GM19025 (cell line): ENCODE data around the gene IFNA8.
"Not testable (repeated sequence)": the region's sequence is repeated elsewhere in the genome, so short reads cannot be mapped to it uniquely, and the experiment has no call there.

Experiments
- ATAC-seq: cut with Tn5 transposase; IDR thresholded peaks from one replicate; pipeline ENCODE4 v1.9.1; 2021; ENCODE audit warnings: mild to moderate bottlenecking, low read depth, moderate library complexity; ENCODE audit not compliant: unreplicated experiment

IFNA8 gene

DNA sequence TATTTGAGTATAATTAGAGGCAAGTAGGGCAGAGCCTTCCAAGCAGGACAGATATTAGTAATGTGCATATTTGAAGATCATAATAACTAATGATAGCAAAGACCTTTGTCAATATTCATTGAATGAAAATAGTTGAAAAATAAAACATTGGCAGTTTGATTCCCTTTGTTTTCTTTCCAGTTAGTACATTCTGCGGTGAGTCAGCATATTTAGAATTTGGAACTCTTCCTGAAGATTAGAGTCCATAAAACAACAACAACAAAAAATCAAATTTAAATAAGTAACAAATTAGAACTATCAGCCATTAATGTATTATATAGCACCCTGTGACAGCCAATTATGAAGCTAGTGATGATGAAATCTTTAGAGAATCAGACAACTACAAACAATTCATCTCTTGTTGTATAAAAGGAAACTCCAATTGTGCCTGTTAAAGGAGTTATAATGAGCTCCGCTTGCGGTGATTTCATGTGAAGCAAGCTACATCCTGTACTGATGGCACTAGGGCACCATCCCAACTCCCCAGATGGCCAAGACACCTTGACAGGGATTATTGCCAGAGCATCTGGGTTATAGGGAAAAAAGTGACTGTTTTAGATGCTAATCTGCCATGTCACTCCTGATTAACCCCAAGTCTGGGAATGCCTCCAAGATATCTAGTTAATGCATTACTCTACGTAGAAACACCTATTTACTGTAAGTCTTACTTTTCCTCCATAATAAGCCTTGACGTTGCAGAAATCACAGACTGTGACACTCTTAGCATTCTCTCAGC lies 6.8 kb downstream of the IFNA8 start:
- ATAC-seq: no peak

DNA sequence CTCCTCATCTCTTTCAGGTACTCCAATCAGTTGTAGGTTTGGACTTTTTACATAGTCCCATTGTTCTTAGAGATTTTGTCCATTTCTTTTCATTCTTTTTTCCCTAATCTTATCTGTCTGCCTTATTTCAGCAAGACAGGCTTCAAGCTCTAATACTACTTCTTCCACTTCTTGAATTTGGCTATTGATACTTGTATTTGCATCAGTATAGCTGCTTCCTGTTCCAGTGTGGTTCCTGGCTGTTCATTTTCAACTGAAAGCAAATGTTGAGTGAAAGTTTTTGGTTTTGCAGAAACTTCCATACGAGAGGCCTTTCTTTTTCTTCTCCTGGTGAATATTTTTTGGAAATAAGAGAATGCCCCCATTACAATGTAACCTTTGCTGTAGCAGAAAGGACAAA lies 19.3 kb downstream of the IFNA8 start:
- no peak for ATAC-seq

DNA sequence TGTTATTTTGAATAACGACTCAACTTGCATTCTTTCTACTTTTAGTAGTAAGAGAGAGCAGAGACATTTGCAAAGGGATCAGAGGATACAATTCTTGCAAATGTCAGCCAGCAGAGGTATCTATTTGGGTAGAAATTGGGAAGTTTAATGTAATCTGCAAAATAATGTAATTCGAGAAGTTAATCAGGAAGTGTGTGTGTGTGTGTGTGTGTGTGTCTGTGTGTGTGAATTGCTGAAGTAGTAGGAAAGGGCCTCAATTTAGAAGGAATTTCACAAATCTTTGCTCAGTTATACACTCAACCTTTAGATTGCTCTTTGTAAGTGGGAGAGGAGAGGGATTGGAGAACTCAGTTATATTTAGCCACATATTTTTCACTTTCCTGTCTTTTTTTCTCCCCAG lies 20.3 kb downstream of the IFNA8 start:
- no peak for ATAC-seq

DNA sequence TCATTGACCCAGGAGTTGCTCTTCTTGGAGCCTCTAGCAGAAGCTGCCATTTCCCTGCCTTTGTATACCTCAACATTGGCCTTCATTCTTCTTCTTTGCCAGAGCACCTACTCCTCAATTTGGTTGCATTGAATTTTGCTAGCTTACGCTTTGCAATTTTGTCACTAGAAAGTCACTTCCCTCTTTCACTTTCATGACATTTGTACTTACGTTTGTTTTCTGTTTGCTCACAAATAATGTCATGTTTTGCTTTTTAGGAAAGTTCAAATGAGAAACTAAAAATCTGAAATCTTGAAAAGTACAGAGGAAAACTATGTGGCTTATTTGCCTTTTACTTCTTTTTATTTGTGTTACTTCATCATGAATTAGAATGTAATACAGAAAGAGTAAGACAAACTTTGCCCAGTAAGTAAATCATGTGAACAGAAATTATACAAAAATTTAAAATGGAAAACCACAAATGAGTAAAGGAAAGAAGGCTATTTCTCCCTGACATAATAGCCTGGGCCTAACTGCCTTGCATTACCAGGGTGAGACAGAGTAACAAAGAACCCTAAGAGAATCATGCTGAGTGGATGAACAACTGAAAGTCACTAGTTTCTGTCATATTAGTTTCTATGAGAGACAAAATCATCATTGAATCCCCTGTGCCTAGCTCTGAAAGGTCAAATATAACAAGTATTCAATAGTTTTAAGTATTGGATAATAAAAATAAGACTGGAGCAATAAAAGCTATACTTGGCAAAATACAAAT lies 23.9 kb downstream of the IFNA8 start:
- ATAC-seq: peak; percentile 53

DNA sequence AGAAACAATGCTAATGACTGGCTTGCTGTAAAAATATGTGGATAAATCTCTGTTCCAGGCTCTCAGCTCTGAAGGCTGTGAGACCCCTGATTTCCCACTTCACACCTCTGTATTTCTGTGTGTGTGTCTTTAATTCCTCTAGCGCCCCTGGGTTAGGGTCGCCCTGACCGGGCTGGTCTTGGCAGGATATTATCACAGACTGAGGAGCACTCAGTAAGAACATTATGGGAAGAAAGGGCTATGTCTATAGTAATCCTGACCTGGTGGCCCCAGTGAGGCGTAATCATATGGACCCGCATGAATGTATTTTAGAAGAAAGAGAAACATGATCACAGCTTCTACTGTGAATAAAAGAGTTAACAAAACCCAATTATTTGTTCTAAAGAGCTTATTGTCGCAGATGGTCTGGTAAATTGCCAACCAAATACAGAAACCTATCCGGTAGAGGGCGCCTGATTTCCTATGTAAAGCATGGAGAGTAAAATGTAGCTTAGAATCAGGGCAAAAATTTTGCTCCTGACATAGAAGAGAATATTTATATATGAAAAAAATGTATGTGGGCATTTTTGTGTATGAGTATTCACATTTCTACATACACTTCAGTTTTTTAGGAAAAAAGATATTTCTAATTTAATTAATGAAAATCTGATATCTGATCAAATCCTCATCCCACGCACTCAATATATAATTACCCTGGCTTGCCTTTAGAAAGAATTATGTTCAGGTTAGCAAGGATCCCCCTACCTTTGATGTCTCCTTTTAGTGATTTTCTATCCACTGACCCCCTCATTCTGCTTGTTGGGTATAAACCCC lies 25.5 kb downstream of the IFNA8 start:
- ATAC-seq: no peak

DNA sequence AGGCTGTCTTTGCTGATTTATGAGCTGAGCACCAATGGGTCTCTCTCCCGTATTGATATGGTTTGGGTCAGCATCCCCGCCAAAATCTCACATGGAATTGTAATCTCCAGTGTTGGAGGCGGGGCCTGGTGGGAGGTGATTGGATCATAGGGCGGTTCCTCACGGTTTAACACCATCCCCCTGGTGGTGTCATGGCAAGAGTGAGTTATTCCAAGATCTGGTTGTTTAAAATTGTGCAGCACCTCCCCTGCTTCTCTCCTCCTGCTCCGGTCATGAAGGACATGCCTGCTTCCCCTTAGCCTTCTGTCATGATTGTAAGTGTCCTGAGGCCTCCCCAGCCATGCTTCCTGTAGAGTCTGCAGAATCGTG lies 26.1 kb downstream of the IFNA8 start:
- ATAC-seq: not testable (repeated sequence)

DNA sequence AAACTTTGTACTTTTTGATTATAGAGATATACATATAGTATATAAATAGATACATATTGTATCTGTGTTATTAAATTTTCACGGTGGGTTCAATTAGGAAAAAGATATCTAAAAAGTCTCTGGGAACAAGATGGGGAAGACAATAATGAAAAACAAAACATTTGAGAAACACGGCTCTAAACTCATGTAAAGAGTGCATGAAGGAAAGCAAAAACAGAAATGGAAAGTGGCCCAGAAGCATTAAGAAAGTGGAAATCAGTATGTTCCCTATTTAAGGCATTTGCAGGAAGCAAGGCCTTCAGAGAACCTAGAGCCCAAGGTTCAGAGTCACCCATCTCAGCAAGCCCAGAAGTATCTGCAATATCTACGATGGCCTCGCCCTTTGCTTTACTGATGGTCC lies 31.2 kb downstream of the IFNA8 start, which contains the start of gene IFNA1:
IFNA1 (plus strand) TSS at position 301 of the 400 bp plus-strand sequence; CDS start at position 370, 69 bp downstream.
- ATAC-seq: no peak

DNA sequence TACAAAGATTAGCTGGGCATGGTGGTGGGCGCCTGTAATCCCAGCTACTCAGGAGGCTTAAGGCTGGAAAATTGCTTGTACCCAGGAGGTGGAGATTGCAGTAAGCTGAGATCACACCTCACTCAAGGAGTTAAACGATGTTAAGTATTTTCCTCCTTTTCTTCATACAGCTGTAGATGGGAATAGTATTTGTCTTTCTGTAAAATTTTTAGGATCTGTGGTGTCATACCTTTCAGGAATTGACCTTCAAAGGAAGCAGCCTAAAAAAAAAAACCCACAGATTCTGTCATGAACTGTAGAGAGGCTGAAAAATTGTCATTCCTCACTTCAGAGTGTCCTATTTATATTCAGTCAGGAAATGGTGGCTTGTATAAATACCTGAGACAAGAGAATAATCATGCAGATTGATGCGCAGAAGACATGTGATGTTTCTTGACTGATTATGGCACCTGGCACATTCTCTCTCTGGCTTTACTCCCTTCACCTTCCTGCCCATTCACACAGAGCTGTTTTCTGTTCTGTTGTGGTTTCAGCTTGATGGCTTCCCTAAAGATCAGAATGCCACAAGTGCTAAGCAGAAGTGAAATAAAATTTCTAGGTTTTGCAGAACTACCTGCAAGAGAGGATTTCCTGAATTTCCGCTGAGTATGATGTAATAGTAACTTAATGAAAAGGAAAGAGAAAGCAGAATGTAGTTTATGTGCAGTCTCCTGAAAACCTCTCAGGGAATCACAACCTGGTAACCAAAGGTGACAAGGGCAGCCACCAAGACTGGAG lies 35.1 kb downstream of the IFNA8 start:
- ATAC-seq: peak; percentile 86

DNA sequence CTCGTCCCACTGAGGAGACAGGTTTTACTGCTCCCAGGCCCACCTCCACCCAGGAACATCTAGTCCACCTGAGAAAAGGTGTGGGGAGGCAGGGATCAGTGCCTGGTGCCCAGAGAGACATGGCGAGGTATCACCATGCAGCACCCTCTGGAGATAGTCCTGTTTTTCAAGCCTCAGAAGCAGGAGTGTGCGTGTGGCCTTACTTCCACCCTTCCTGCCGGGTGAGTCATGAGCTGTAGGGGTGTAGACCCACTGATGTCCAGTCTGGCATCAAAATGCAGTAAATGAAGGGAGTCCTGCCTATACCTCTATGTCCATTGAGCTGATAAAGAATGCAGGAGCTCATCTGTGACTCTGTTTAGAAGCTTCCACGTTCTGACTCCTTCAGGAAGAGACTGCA lies 40.4 kb downstream of the IFNA8 start:
- ATAC-seq: not testable (repeated sequence)

DNA sequence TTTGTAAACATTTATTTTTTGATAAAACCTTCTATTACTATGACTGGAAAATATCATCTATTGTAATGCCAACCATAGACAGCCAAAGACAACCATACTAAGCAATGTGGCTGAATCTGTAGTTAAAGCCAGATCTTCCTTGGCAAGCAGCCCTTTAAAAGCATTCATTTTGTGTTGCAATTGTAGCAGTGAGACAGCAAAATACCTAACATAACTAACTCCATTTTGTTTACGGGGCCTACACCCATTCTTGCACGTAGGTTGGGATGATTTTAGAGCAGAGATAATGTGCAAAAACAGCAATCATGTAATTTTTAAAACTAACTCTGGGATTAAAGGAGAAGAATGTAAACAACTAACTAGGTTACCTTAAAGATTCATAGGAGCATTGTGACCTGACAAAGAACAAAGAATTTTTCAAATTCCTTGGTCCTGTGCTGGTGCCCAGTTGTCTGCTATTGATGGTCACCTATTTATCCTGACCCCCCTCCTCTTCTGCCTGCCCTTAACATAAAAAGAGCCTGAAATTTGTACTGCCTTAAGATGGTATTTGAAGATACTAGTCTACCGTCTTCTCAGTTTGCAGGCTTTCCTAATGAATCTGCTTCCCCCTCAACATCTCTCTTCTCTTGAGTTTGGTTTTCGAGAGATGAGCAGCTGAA lies 41.9 kb downstream of the IFNA8 start:
- no peak for ATAC-seq

DNA sequence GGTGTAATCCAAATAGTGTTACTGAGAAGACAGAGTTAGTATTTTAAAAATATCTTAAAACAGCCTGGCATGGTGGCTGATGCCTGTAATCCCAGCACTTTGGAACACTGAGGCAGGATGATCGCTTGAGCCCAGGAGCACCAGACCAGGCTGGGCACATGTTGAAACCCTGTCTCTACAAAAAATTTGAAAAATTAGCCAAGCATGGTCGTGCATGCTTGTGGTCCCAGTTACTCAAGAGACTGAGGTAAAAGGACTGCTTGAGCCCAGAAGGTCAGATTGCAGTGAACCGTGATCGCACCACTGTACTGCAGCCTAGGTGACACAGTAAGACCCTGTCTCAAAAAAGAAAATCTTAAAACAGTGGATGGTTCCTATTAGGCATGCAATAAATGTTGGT lies 43.8 kb downstream of the IFNA8 start:
- ATAC-seq: no peak

DNA sequence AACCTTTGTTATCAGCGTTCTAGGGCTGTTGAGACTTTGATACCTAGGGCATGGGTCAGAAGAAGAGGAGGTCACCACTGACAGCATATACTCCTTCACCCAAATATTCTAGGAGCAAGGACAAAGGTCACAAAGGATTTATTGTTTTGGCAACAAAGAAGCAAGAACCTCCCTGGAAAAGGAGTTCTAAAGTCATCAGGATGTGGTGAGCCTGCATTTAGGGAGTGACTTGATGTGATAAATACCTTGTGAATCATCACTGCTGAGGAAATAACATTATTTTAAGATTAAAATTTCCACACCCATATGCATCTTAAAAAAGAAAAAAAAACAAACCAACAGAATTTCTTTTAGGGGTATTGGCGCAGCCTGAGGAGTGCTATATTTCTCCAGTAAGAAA lies 45.2 kb downstream of the IFNA8 start:
- ATAC-seq: no peak

DNA sequence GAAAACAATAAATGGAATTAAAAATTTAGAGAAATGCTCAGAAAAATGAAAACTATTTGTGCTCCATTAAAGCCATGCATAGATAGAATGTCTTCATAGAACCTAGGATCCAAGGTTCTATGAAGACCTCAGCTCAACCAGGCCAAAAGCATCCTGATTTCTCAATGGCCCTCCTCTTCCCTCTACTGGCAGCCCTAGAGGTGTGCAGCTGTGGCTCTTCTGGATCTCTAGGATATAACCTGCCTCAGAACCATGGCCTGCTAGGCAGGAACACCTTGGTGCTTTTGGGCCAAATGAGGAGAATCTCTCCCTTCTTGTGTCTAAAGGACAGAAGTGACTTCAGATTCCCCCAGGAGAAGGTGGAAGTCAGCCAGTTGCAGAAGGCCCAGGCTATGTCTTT lies 46.4 kb downstream of the IFNA8 start:
- ATAC-seq: no peak
